Gastroesophageal sphincter (tissue), 3 donors: Measurements from ENCODE around the gene VEZF1.

ENCODE experiments used
- CTCF ChIP-seq, 4 experiments: fragments of 200-600 bp in 2 of 4; fragments of 450-650 bp in 2 of 4; sonication (generic) in 1 of 4; IDR thresholded peaks; one replicate each; pipeline ENCODE4 v1.5.1; 2017 to 2019; ENCODE audit warnings: antibody characterized with exemption in 4 of 4, mild to moderate bottlenecking in 2 of 4, moderate library complexity in 2 of 4
- POLR2A ChIP-seq, 2 donors: fragments of 450-650 bp; IDR thresholded peaks; one replicate each; pipeline ENCODE4 v1.6.1; 2017; ENCODE audit warnings: antibody characterized with exemption in 2 of 2, mild to moderate bottlenecking in 2 of 2, moderate library complexity in 1 of 2
- POLR2AphosphoS5 ChIP-seq: sonication (generic); formaldehyde crosslinking; IDR thresholded peaks from one replicate; pipeline ENCODE4 v1.6.1; 2017; ENCODE audit warnings: antibody characterized with exemption

- no peak for TF ChIP-seq POLR2AphosphoS5
- TF ChIP-seq CTCF (IDR thresholded peaks at IDR 0.05) = no peak
- TF ChIP-seq POLR2A (IDR thresholded peaks at IDR 0.05) = no peak
These were observed 48.3 kb downstream of the VEZF1 start for GRCh38 chr17:57939797-57940196.
